Measurements from ENCODE around the gene SLC25A21.
"Not testable (repeated sequence)": the region's sequence is repeated elsewhere in the genome, so short reads cannot be mapped to it uniquely, and the experiment has no call there.

SLC25A21 gene

DNA sequence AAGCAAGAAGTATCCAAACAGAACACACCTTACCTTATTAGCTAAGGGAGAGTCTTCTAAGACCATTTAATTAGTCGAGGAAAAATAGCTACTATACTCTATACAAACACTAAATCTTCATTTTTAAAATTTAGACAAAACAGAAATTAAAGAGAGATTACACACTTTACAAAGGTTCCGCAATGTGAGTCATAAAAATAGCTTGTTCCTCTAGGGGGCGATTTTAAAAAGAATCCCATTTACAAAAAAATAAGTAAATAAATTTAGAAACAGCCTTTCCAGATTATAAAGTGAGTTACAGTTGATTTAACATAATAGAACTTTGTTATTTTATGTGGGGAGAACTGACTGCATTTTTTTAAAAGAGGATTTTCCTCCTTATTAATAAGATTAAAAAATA lies 309.1 kb downstream of the SLC25A21 start:
- DNase-seq = no peak
- no peak for ATAC-seq

DNA sequence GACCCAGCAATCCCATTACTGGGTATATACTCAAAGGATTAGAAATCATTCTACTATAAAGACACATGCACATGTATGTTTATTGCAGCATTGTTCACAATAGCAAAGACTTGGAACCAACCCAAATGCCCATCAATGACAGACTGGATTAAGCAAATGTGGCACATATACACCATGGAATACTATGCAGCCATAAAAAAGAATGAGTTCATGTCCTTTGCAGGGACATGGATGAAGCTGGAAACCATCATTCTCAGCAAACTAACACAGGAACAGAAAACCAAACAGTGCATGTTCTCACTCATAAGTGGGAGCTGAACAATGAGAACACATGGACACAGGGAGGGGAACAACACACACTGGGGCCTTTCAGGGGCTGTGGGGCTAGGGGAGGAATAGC lies 310.2 kb downstream of the SLC25A21 start:
- ATAC-seq, DNase-seq: not testable (repeated sequence)

DNA sequence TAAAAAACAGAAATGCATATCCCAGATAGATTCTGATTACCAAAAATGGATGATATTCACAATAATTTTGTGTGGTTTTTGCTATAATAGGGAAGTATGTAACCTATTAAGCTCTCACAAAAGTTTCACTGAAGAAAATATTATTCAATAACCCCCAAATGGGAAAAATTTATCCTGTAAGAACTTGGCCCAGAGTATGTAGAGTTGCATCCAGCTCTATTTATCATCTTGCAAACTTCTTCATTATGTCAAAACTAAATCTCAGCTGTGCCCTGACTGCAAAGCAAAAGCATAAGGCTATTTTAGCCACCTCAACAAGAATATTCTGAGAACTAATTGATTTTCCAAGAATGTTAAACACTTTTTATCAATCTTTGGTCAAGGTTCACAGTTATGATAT lies 311.6 kb downstream of the SLC25A21 start:
- ATAC-seq (no peak), DNase-seq (no peak)

DNA sequence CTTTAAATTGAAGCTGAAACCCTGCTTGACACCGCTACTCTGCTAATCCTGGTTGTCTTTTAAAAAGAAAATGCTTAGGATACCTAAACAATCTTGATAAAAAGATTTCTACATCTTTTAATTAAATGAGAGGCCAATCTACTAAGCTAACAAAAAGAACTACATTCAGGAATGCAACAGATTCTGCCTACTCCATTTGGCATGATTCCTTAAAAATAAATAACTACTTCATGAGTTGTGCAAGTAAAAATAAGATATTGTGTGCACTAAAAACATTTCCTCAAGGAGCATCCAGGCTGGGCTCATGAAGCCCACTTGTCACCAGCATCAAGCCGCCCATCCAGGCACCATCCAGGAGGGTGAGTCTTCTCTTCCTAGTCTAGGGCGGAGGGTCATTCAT lies 313.3 kb downstream of the SLC25A21 start:
- DNase-seq (no peak), ATAC-seq (no peak)

DNA sequence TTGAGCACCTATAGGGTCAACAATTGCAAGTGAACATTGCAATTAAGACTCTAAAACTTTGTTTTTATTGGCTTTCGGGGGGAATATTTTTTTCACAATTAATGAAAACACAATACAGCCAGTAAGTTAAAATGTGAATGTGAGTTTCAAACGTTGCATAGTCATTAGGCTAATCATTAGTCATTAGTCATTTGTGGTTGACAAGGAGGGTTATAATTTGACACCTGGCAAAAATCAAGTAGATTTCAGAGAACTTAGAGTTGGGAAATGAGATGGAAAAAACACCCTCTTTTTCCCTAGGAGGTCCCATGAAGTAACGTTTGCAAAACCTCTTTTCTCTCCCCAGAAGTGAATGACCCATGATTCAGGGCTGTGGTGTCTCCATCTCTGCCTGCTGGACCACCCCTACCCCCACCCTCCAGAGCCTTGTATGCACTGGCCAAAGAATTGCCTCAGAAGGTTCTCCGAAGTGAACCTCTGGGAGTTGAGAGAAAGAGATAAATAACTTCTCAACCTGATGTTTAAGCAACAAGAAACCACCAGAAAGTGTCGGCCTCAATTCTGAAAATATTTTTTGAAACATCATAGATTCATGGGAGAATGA lies 314.5 kb downstream of the SLC25A21 start:
- ATAC-seq (no peak), DNase-seq (no peak)

DNA sequence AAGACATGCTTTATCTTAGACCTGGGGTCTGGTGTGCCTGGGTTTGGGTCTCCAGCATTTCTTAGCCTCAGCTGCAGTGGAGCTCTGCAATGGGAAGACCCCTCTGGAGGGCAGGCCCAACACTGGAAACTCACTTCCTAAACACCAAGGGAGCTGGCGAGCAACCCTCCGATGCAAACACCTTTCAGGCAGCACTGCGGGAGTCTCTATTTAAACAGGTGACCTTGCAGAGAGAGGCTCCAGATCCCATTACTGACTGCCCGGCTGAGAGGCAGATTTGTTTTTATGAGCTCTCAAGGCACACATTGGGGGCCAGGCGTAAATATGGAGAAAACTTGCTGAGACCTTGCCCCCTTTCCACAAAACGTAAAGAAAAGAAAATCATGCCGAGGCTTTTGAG lies 315.3 kb downstream of the SLC25A21 start:
- no peak for ATAC-seq
- no peak for DNase-seq

DNA sequence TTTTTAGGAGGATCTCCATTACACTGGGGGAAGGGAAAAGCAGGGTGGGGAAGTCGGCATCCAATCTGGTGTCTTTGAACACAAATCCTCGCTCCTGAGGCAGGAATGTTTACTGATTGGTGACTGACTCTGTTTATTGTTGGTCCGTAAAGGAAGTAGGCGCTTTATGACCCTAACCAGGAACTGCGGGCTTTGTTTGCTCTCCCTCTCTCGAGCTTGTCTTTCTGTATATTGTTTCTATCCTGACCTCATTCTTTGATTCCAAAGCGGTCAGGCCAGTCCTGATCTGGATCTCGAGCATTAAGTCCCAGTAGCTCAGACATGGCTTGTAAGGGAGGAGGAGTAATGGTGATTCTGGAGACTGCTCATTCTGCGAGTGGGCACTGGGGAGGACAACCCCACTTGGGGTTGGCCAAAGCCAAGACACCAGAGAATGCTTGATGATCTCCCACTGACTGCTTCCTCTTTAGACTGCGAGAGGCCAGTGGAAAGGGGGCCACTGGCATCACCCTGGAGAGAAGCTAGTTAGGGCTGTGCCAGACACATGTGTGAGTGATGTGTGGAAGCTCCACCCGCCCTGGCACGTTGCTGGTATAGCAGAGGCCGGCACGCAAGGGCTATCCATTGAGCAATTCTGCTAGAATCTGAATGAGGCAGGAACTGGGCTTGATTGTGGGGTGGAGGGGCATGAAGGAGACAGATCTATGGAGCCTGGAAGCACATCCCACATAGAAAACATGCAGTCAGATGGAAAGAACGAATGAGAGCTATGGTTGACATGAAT lies 316.1 kb downstream of the SLC25A21 start:
- no peak for DNase-seq
- ATAC-seq = no peak

DNA sequence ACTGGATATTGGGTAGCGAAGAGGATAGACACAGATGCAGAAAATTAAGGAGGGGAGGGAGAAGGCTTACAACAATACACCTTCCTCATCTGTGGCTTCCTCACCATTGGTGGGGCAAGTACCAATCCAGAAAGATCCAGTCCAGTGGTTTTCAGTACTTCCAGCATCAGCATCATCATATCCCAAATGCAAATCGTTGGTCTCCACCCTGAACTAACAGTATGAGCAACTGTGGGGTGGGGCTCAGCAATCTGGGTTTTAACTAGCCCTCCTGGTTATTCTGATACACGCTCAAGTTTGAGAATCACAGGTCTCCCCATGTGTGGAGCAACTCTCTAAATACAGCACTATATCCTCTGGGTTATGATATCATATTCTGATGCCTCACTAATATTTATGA lies 317.0 kb downstream of the SLC25A21 start:
- no peak for DNase-seq
- no peak for ATAC-seq

DNA sequence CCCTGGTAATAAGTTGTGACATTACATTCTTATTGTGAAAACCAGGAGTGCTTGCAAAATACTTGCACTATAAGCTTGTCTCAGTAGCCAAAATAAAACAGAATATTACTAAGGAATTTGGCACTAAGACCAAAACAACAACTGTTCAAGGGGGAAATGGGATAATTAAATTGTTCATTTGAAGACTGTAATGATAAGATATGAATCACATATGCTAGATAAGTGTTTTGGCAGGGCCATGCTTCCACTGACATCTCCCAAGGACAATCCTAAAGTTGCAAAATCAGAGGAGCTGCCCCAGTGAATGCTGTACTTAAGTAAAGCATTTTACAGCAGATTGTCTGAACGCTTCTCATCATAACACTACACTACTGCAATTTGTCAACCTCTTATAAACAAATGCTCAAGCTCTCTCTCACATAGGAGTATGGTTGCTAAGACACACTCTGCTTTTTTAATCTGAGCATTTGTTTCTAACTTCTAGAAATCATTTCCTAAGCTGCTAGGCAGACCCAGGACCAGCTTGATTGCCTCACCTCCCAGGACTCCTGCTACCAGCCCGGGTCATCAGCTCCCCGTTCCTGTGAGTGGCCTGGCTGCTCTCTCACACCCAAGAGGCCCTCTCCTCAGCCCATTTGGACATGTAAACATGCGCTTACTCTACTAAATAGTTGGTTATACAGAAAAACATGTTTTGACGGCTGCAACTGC lies 319.3 kb downstream of the SLC25A21 start:
- ATAC-seq (no peak), DNase-seq (no peak)

DNA sequence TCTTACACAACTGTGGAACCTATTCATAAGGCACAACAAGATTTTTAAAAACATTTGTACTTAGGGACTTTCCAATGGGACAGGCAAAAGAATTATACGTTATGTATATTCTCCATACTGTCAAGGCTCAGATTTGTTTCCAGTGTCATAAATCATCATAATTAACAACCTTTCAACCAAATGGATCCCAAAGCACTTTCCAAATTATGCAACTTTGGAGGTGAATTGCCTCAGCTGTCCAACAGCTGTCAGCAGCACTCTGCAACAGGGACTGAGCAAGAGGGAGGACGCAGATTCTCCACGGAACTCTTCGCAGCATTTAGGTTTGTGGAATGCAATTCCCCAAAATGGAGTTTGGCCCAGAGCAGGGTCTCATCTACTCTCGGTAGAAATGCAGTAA lies 324.2 kb downstream of the SLC25A21 start:
- no peak for DNase-seq
- ATAC-seq = no peak

DNA sequence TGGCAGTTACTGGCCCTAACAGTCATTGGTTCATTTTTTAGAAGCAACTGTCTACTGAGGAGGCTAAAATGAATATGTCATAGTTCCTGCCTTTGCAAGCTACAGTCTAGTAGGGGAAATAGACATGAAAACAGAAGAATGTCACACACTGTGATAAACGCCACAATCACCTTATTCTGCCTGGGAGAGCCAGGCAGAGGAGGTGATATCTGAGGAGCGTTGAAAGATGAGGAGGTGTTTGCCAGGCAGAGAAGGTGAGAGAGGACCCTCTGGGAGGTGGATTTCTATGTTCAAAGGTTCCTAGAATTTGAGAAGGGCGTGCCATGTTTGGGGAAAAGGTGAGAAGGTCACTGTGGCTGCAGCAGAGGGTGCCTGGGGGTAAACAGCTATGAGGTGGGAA lies 325.0 kb downstream of the SLC25A21 start:
- no peak for ATAC-seq
- no peak for DNase-seq

DNA sequence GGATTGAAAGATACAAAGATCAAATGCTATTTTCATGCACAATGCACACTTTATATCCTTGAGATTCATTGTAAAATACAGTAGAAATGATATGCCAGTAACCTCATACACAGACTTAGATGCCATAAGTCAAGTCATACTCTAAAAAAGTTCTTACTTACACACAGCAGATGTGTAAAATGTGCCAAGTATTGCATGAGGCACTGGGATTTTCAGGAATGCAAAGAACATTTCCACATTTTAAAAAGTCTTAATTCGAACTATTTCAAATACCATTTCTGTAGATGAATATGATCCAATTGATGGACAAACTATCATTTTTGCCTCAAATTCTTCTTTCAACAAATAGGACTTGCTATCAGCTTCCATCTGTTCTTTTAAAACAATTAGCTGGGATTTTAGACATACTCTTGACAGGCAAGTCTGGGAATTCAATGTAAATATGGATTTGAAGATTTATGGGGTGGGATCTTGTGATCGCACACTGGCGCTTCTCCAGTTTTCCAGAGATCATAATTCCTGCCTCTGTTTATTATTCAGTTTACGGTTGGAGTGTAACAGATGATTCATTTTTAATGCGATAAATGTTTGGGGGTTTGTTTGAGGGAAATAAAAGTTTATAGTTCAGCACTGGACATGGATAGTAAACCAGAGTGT lies 326.9 kb downstream of the SLC25A21 start:
- ATAC-seq (no peak), DNase-seq (no peak)

DNA sequence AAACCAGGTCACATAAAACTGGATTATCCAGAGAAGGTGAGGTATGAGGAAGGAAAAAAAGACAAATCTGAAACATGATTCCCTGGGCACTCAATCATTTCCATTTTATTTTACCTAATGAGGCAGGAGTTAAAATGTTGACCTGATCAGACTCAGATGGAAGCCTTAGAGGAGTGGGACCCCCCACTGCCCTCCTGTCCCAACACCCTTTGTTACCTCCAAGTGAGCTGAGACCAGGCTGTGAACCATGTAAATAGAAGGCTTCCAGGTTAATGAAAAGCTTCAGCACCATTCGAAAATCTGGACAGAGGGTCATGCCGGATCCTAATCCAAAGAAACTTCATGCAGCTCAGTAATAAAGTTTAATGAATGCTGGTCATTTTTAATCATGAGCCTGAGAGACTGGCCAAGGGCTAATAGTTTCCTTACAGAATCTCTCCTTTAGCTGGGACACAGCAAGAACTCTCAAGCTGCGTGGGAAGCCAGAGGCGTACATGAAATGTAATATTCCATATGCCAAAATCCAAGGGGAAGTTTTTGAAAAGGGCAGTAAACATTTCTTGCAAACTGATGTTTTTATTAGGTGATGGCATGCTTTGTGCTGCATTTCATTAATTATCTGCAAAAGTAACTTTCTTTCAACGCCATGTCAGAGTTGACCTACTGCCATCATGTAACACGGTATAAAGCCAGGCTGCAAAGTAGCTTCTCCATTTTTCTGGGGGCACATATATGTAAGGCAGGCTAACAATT lies 327.8 kb downstream of the SLC25A21 start:
- DNase-seq (no peak), ATAC-seq (no peak)

DNA sequence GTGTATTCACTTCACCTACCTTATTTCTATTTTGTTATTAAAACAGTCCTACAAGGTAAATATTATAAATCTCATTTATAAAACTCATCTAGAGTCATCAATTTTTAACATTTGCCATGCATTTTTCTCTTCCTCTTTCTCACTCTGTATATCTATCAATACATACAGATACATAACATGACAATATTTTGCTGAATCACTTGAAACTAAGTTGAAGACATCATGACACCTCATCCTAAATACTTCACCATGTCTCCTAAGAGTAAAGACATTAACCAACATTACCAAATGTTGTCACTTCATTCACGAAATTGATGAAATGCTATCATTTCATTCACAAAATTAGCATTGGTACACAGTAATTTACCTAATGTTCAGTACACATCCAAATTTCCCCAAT lies 329.0 kb downstream of the SLC25A21 start:
- ATAC-seq = no peak

DNA sequence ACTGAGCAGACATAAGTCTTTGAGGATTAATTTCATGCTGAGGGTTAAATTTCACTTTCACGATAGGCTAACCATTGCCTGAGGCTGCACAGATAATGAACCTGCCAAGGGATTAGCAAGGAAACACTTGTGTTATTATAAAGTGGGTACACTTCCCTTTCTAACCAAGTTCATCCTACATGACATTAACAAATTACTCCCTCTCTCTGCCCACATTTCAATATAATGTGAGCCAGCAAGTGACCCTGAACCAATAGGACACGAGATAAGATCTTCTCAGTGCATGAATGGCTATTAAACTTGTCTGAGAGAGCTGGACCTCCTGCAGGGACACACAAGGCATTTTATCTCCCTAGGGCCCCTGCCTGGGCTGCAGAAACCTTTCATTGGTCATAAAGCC lies 337.3 kb downstream of the SLC25A21 start:
- DNase-seq (no peak), ATAC-seq (no peak)

More for the DNA sequence above, 329.0 kb downstream of the SLC25A21 start:
- DNase-seq = no peak

DNA sequence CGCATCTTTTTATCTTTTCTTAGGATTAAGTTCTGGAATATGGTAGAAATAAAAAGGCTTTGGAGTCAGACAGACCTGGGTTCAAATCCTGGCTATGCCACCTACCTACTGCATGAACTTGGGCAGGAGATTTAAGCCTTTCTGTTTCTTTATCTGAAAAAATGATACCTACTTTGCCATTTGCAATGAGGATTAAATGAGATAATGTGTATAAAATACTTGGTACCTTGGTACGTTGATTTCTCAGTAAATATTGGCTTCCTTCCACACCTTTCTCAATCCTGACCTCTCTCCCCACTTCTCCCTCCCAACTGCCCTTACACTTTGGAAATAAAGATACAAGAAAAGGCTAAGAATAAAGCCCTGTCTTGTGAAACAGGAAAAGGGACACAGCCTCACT lies 338.1 kb downstream of the SLC25A21 start:
- DNase-seq (no peak), ATAC-seq (no peak)

DNA sequence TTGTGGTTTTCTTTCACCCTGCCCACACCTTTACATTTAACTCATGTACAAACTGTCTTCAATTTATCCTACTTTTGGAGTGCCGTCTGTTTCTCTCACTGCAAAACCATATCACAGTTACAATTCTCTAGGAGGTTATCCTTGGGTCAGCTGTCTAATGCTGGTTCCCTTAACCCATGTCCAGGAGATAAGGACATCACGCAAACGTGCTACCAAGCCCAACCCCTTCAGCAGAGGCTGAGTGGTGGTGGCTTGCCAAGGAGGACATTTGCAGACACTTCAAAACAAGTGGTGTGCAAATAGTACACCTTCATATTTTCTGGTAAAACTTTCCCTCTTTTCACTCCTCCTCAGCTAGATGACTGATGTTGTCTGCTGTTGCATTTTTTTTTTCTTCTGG lies 342.9 kb downstream of the SLC25A21 start:
- ATAC-seq = no peak
- no peak for DNase-seq

DNA sequence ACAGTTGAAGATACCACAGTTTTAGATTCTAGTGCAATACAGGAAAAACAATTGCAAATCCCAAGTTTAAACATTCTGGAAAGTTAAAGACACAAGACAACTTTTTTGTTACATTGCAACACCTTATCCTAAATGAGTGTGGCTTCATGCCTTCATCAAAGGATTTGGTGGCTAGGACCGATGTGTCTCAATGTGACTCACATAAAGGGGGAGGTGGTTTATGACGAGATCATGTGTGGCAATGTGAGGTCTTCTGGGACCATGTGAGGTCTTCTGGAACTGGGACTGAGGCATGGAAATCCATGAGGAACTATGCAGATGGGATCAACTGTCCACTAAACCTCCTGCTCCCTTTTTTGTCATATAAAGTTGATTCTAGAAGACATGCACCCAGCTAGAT lies 344.5 kb downstream of the SLC25A21 start:
- DNase-seq (no peak), ATAC-seq (no peak)

DNA sequence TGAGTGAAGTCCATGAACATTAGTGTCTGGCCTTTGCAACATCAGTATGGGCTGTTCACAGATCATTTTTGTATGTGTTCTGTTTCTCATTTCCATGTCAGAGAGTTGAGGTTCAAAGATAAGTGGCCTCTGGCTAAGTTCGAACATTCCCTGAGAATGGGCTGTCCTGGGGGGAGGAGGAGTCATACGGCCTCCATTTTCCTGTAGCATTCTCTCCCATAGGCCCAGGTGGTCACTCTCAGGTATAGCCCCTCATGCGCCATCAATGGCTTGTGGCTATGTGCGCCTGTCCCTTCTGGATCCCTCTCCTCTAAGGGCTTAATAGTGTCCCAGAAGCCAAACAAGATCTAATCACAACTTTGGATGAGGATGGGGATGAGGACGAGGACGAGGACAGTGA lies 345.8 kb downstream of the SLC25A21 start:
- ATAC-seq (no peak), DNase-seq (no peak)

DNA sequence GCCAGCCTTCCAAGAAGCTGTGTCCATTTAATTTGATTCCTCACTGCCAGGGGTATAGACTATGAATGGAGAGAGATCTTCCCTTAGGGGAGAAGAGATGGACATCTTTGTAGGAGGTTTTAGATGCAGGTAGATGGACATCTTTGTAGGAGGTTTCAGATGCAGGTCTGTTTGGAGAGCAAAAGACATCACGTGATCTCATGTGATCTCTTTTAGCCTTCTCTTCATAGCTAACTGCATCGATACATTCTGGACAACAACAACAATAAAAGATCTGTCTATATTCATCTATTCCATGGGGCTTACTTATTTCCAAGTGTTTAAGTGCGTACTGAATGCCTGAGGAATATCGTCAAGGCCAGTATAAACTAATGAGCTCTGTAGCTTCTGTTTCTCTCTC lies 347.6 kb downstream of the SLC25A21 start:
- DNase-seq (no peak), ATAC-seq (no peak)

DNA sequence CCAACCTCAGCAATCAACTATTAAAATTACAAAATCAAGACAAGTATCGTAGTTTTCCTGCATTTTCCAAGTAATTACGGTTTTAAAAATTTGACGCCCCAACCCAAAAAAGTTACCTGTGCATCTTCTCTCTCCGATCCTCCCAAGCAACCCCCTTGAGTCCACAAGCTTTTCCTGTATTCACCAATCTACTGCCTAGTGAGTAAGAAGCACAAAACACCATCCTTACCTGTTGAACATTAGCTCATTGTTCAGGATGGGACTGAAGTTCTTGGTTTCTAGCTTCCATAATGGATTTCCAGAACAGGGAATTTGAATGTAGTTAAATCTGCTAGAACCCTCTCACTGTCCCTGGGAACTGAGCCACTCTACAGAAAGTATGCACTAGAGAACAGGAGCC lies 348.8 kb downstream of the SLC25A21 start:
- DNase-seq (no peak), ATAC-seq (no peak)

DNA sequence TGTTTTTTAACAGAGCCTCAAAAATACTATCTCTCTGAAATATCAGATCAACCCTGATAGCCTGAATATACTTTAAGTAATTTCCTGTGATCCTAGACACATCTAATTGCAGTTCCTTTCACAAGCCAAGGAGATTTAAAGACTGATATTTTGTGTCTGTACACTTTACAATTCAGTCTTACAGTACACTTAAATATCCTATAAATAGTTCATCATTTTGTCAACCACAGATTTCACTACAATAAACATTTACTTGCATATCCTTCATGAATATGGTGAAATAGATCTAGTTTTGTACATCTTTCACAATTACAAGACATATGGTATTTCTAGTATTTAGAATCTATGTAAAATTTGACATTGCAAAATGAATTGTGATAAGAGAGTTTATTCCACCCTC lies 349.7 kb downstream of the SLC25A21 start:
- ATAC-seq (no peak), DNase-seq (no peak)

All from stimulated activated naive CD8-positive, alpha-beta T cell treated with anti-CD3 and anti-CD28 coated beads, Interleukin-15, Interleukin-2, amounts not matched to agents 100 U/mL and 50 U/mL, for 24 hours (primary cell).